ENCODE data around the gene TMEM165. TPM values are rescaled to one million over a fixed set of nuclear protein-coding genes. Genes with fewer than 3 reads are reported as not detected.
A peak's percentile ranks its signal among the peaks of the same experiment; 100 is the strongest.

The TMEM165 gene
- total and polyA plus RNA-seq, 2 donors (not counting 1 experiment from before 2014, with no cell fraction given): 26.3 to 110 TPM

GRCh38 chr4:55444827-55445226, 49.1 kb downstream of the TMEM165 start:
- Mint-ChIP-seq H3K4me3 (no peak overlapping the region), H3K27ac (no peak overlapping the region), H3K4me1 (peaks cover 2% of the 10 kb centered on the region), H3K9me3 (ENCODE audit: insufficient read depth) (no peaks in the 10 kb centered on the region), H3K27me3 (no peaks in the 10 kb centered on the region)
- Histone ChIP-seq H3K9ac (ENCODE audit: low read length) (no peak overlapping the region), H4K20me1 (ENCODE audit: control insufficient read depth, insufficient read depth, low read length, poor library complexity, severe bottlenecking) (no peaks in the 10 kb centered on the region), H3K4me1 (ENCODE audit: control insufficient read depth in 2 of 2, insufficient read depth in 2 of 2, low read length in 2 of 2) (no peaks in the 10 kb centered on the region), H3K4me2 (replicated peaks; ENCODE audit: low read depth, low read length, poor library complexity, severe bottlenecking) (no peak overlapping the region), H3K27ac (ENCODE audit: low read length in 2 of 2) (no peak overlapping the region), H3K36me3 (replicated peaks in 1 of 2; ENCODE audit: control extremely low read depth in 1 of 2, control insufficient read depth in 1 of 2, extremely low read depth in 1 of 2, insufficient read depth in 2 of 2, low read length in 1 of 2) (peaks cover 7 to 40% of the 10 kb centered on the region in 2 experiments), H3K9me3 (ENCODE audit: control extremely low read depth in 1 of 3, control insufficient read depth in 2 of 3, insufficient read depth in 1 of 3, low read length in 2 of 3) (no peaks in the 10 kb centered on the region), H3K79me2 (ENCODE audit: control insufficient read depth, insufficient read depth, low read length) (no peaks in the 10 kb centered on the region), H3K4me3 (ENCODE audit: control extremely low read depth in 1 of 5, extremely low read depth in 1 of 5, insufficient read depth in 1 of 5, low read depth in 2 of 5, low read length in 4 of 5) (no peak overlapping the region), H3K27me3 (replicated peaks in 1 of 4; ENCODE audit: control extremely low read depth in 1 of 4, control insufficient read depth in 3 of 4, insufficient read depth in 4 of 4, low read length in 3 of 4) (no peaks in the 10 kb centered on the region), H2AFZ (ENCODE audit: insufficient read depth, low read depth, low read length, poor library complexity, severe bottlenecking) (no peak overlapping the region)
- POLR2A ChIA-PET: no interaction called here
- intact Hi-C loops (cut with micrococcal nuclease): no loop called here
- CTCF ChIA-PET: interaction anchor here (0.6 to 2.6 kb wide), 8 partner anchors 9 to 452 kb away, joined by 3 to 12 read pairs (median 4); no protein-coding TSS in a partner anchor
- WGBS (ENCODE audit: insufficient coverage): 100% methylated on average over 1 of the region's 2 CpGs
- ATAC-seq (ENCODE audit: low read depth): no peak
- DNase-seq: peak; percentile 8
- TF ChIP-seq CTCF (IDR thresholded peaks at IDR 0.05) (no peak), EZH2 (IDR thresholded peaks at IDR 0.05; ENCODE audit: borderline replicate concordance, insufficient read depth, low read depth, low read length, poor library complexity, severe bottlenecking) (no peak)

GRCh38 chr4:55445921-55446577, 50.3 kb downstream of the TMEM165 start:
- intact Hi-C loops (cut with micrococcal nuclease): no loop called here
- Histone ChIP-seq H3K4me2 (replicated peaks; ENCODE audit: low read depth, low read length, poor library complexity, severe bottlenecking) (no peak overlapping the region), H3K4me3 (ENCODE audit: control extremely low read depth in 1 of 5, extremely low read depth in 1 of 5, insufficient read depth in 1 of 5, low read depth in 2 of 5, low read length in 4 of 5) (no peak overlapping the region), H3K79me2 (ENCODE audit: control insufficient read depth, insufficient read depth, low read length) (no peaks in the 10 kb centered on the region), H3K36me3 (replicated peaks in 1 of 2; ENCODE audit: control extremely low read depth in 1 of 2, control insufficient read depth in 1 of 2, extremely low read depth in 1 of 2, insufficient read depth in 2 of 2, low read length in 1 of 2) (peaks cover 10 to 42% of the 10 kb centered on the region in 2 experiments), H3K9me3 (ENCODE audit: control extremely low read depth in 1 of 3, control insufficient read depth in 2 of 3, insufficient read depth in 1 of 3, low read length in 2 of 3) (no peaks in the 10 kb centered on the region), H3K27me3 (replicated peaks in 1 of 4; ENCODE audit: control extremely low read depth in 1 of 4, control insufficient read depth in 3 of 4, insufficient read depth in 4 of 4, low read length in 3 of 4) (no peaks in the 10 kb centered on the region), H3K4me1 (ENCODE audit: control insufficient read depth in 2 of 2, insufficient read depth in 2 of 2, low read length in 2 of 2) (no peaks in the 10 kb centered on the region), H2AFZ (ENCODE audit: insufficient read depth, low read depth, low read length, poor library complexity, severe bottlenecking) (no peak overlapping the region), H3K9ac (ENCODE audit: low read length) (no peak overlapping the region), H4K20me1 (ENCODE audit: control insufficient read depth, insufficient read depth, low read length, poor library complexity, severe bottlenecking) (no peaks in the 10 kb centered on the region), H3K27ac (ENCODE audit: low read length in 2 of 2) (no peak overlapping the region)
- POLR2A ChIA-PET: no interaction called here
- no CpG with 5 or more reads among the region's 2 CpGs for WGBS (ENCODE audit: insufficient coverage)
- no peak for ATAC-seq (ENCODE audit: low read depth)
- CTCF ChIA-PET: interaction anchor here (0.7 to 2.6 kb wide), 12 partner anchors 7 to 419 kb away, joined by 3 to 10 read pairs (median 3); partner anchors contain the start of gene SRD5A3
- H3K27ac Mint-ChIP-seq: no peak overlapping the region
- TF ChIP-seq CTCF (IDR thresholded peaks at IDR 0.05) (no peak), EZH2 (IDR thresholded peaks at IDR 0.05; ENCODE audit: borderline replicate concordance, insufficient read depth, low read depth, low read length, poor library complexity, severe bottlenecking) (no peak)
- no peaks in the 10 kb centered on the region for H3K4me1 Mint-ChIP-seq
- no peak overlapping the region for H3K4me3 Mint-ChIP-seq
- no peaks in the 10 kb centered on the region for H3K9me3 Mint-ChIP-seq (ENCODE audit: insufficient read depth)
- no peak for DNase-seq
- H3K27me3 Mint-ChIP-seq: no peaks in the 10 kb centered on the region

All from B cell (primary cell).